ENCODE data around the gene CDKL1. TPM values are rescaled to one million over a fixed set of nuclear protein-coding genes. Genes with fewer than 3 reads are reported as not detected.

CDKL1 gene
- total RNA-seq, 1 donor from 2014 or later: 1.3 TPM

- TF ChIP-seq, protein P1, sequence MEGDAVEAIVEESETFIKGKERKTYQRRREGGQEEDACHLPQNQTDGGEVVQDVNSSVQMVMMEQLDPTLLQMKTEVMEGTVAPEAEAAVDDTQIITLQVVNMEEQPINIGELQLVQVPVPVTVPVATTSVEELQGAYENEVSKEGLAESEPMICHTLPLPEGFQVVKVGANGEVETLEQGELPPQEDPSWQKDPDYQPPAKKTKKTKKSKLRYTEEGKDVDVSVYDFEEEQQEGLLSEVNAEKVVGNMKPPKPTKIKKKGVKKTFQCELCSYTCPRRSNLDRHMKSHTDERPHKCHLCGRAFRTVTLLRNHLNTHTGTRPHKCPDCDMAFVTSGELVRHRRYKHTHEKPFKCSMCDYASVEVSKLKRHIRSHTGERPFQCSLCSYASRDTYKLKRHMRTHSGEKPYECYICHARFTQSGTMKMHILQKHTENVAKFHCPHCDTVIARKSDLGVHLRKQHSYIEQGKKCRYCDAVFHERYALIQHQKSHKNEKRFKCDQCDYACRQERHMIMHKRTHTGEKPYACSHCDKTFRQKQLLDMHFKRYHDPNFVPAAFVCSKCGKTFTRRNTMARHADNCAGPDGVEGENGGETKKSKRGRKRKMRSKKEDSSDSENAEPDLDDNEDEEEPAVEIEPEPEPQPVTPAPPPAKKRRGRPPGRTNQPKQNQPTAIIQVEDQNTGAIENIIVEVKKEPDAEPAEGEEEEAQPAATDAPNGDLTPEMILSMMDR (IDR thresholded peaks at IDR 0.05; ENCODE audit: unreplicated experiment): peak; percentile 81
- peak overlapping the region; percentile 85 for H3K27ac Mint-ChIP-seq
- peaks cover 16% of the 10 kb centered on the region for H3K4me1 Mint-ChIP-seq (ENCODE audit: low read depth)
- no peaks in the 10 kb centered on the region for H3K27me3 Mint-ChIP-seq
- DNase-seq (ENCODE audit: low spot score, unreplicated experiment): no peak
- peaks cover 24% of the 10 kb centered on the region for H3K36me3 Mint-ChIP-seq (ENCODE audit: insufficient read depth)
- peak overlapping the region; percentile 89 for H3K4me3 Mint-ChIP-seq (ENCODE audit: low read depth)
- peaks cover 12% of the 10 kb centered on the region for H3K9me3 Mint-ChIP-seq (ENCODE audit: low read depth)
Measured at GRCh38 chr14:50311337-50311971, 85.2 kb downstream of the CDKL1 start.

- H3K27ac Mint-ChIP-seq: no peak overlapping the region
- H3K4me1 Mint-ChIP-seq (ENCODE audit: low read depth): peaks cover 16% of the 10 kb centered on the region
- H3K9me3 Mint-ChIP-seq (ENCODE audit: low read depth): peaks cover 7% of the 10 kb centered on the region
- H3K36me3 Mint-ChIP-seq (ENCODE audit: insufficient read depth): peaks cover 17% of the 10 kb centered on the region
- TF ChIP-seq, protein P1 (IDR thresholded peaks at IDR 0.05; ENCODE audit: unreplicated experiment): no peak
- no peaks in the 10 kb centered on the region for H3K27me3 Mint-ChIP-seq
- peak overlapping the region; percentile 89 for H3K4me3 Mint-ChIP-seq (ENCODE audit: low read depth)
- no peak for DNase-seq (ENCODE audit: low spot score, unreplicated experiment)
Measured at GRCh38 chr14:50310445-50310844, 86.2 kb downstream of the CDKL1 start.

GRCh38 chr14:50308363-50308915 lies 88.2 kb downstream of the CDKL1 start:
- Mint-ChIP-seq H3K4me3 (ENCODE audit: low read depth) (no peak overlapping the region), H3K4me1 (ENCODE audit: low read depth) (peaks cover 14% of the 10 kb centered on the region), H3K36me3 (ENCODE audit: insufficient read depth) (peaks cover 6% of the 10 kb centered on the region), H3K27me3 (no peaks in the 10 kb centered on the region), H3K27ac (no peak overlapping the region), H3K9me3 (ENCODE audit: low read depth) (peaks cover under 1% of the 10 kb centered on the region)
- DNase-seq (ENCODE audit: low spot score, unreplicated experiment): no peak
- TF ChIP-seq, protein P1 (IDR thresholded peaks at IDR 0.05; ENCODE audit: unreplicated experiment): no peak

GRCh38 chr14:50303744-50304471 lies 92.8 kb downstream of the CDKL1 start:
- TF ChIP-seq, protein P1 (IDR thresholded peaks at IDR 0.05; ENCODE audit: unreplicated experiment): no peak

DNA sequence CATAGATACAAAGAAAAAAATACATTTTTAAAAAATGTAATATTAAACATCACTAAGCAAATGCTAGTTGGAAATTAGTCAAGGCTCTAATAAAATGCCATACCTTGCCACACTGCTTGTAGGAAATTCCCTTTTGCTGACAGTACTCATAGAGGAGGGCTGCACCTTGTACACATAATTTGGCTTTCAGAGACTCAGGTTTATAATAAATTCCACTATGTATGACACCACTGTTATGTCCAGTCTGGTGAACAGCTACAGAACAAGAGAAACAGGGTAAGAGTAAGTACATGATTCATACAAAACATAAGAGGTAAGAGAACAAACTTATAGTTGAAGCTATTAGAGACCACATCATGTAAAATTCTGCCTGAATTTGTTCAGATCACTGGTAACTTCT lies 94.8 kb downstream of the CDKL1 start:
- peaks cover 3% of the 10 kb centered on the region for H3K9me3 Mint-ChIP-seq (ENCODE audit: low read depth)

More at GRCh38 chr14:50303744-50304471, 92.8 kb downstream of the CDKL1 start:
- Mint-ChIP-seq H3K27me3 (no peaks in the 10 kb centered on the region), H3K4me1 (ENCODE audit: low read depth) (peaks cover 1% of the 10 kb centered on the region), H3K27ac (no peak overlapping the region), H3K36me3 (ENCODE audit: insufficient read depth) (peaks cover 15% of the 10 kb centered on the region), H3K4me3 (ENCODE audit: low read depth) (no peak overlapping the region), H3K9me3 (ENCODE audit: low read depth) (no peaks in the 10 kb centered on the region)
- DNase-seq (ENCODE audit: low spot score, unreplicated experiment): no peak

More for the DNA sequence above, 94.8 kb downstream of the CDKL1 start:
- no peaks in the 10 kb centered on the region for H3K4me1 Mint-ChIP-seq (ENCODE audit: low read depth)
- DNase-seq (ENCODE audit: low spot score, unreplicated experiment): no peak
- no peak overlapping the region for H3K4me3 Mint-ChIP-seq (ENCODE audit: low read depth)
- H3K27ac Mint-ChIP-seq: no peak overlapping the region
- H3K27me3 Mint-ChIP-seq: no peaks in the 10 kb centered on the region
- TF ChIP-seq, protein P1 (IDR thresholded peaks at IDR 0.05; ENCODE audit: unreplicated experiment): no peak
- H3K36me3 Mint-ChIP-seq (ENCODE audit: insufficient read depth): peaks cover 22% of the 10 kb centered on the region

All from progenitor cell of endocrine pancreas (in vitro differentiated cells).